Naive thymus-derived CD4-positive, alpha-beta T cell (primary cell): ENCODE data around the gene RASAL2. TPM values are rescaled to one million over a fixed set of nuclear protein-coding genes. Genes with fewer than 3 reads are reported as not detected.
A peak's percentile ranks its signal among the peaks of the same experiment; 100 is the strongest.

Source experiments
- ATAC-seq: fragments of 150-1000 bp; cut with Tn5 transposase; 2 replicates; pipeline ENCODE4 v1.10.0; 2021; ENCODE audit warnings: mild to moderate bottlenecking, moderate library complexity
- CTCF ChIA-PET: fragments of 350-600 bp; sonication (Branson Sonifier 250); formaldehyde crosslinking; loops from one replicate; lab custom pipeline; 2021; ENCODE audit warnings: antibody characterized with exemption; lab: Charles Lee
- POLR2A ChIA-PET: fragments of 350-600 bp; sonication (Branson Sonifier 250); formaldehyde crosslinking; loops from one replicate; lab custom pipeline; 2021; ENCODE audit warnings: antibody characterized with exemption, inconsistent platforms; lab: Charles Lee
- DNase-seq, 9 donors: peaks; one replicate each; pipeline versions ENCODE4 v3.0.0 to v3.0.0-alpha.2; 2020 to 2022; ENCODE audit warnings: mixed read lengths in 1 of 9
- H3K27ac ChIP-seq: one replicate; pipeline ENCODE4 v1.7.0; 2013; ENCODE audit warnings: mild to moderate bottlenecking, low read depth, low read length, moderate library complexity
- H3K27me3 ChIP-seq, 2 donors: one replicate each; pipeline ENCODE4 v1.7.0; 2013; ENCODE audit warnings: low read length in 2 of 2, mild to moderate bottlenecking in 2 of 2, moderate library complexity in 2 of 2; ENCODE audit not compliant: control insufficient read depth in 2 of 2, insufficient read depth in 2 of 2
- H3K36me3 ChIP-seq, 3 experiments: 1 replicate in 2 of 3; 2 replicates in 1 of 3; pipeline ENCODE4 v1.7.0; 2013; ENCODE audit warnings: low read length in 3 of 3, mild to moderate bottlenecking in 3 of 3, moderate library complexity in 1 of 3; ENCODE audit not compliant: insufficient read depth in 3 of 3, control insufficient read depth in 2 of 3
- H3K4me1 ChIP-seq, 2 donors: one replicate each; pipeline ENCODE4 v1.7.0; 2013; ENCODE audit warnings: low read length in 2 of 2, mild to moderate bottlenecking in 2 of 2, moderate library complexity in 1 of 2; ENCODE audit not compliant: control insufficient read depth in 2 of 2, insufficient read depth in 2 of 2
- H3K4me3 ChIP-seq: 2 replicates; pipeline ENCODE4 v1.7.0; 2013; ENCODE audit warnings: mild to moderate bottlenecking, low read length
- H3K9me3 ChIP-seq, 3 experiments: 1 replicate in 2 of 3; 2 replicates in 1 of 3; pipeline ENCODE4 v1.7.0; 2013; ENCODE audit warnings: low read length in 3 of 3; ENCODE audit not compliant: control insufficient read depth in 2 of 3
- H3K27ac Mint-ChIP-seq, 9 donors: one replicate each; pipeline ENCODE4 v1.8.0; 2020 to 2022; ENCODE audit warnings: mixed read lengths in 9 of 9, mild to moderate bottlenecking in 8 of 9, moderate library complexity in 5 of 9, inconsistent platforms in 2 of 9
- H3K27me3 Mint-ChIP-seq, 5 donors: one replicate each; pipeline ENCODE4 v1.8.0; 2021 to 2022; ENCODE audit warnings: mixed read lengths in 5 of 5, mild to moderate bottlenecking in 1 of 5
- H3K36me3 Mint-ChIP-seq, 5 donors: one replicate each; pipeline ENCODE4 v1.8.0; 2020 to 2022; ENCODE audit warnings: mixed read lengths in 5 of 5, mild to moderate bottlenecking in 3 of 5, inconsistent platforms in 1 of 5
- H3K4me1 Mint-ChIP-seq, 7 donors: one replicate each; pipeline ENCODE4 v1.8.0; 2020 to 2022; ENCODE audit warnings: mixed read lengths in 7 of 7, mild to moderate bottlenecking in 3 of 7, inconsistent platforms in 1 of 7
- H3K4me3 Mint-ChIP-seq, 10 donors: one replicate each; pipeline ENCODE4 v1.8.0; 2020 to 2022; ENCODE audit warnings: mild to moderate bottlenecking in 10 of 10, mixed read lengths in 10 of 10, moderate library complexity in 6 of 10, inconsistent platforms in 2 of 10
- H3K9me3 Mint-ChIP-seq, 11 donors: one replicate each; pipeline ENCODE4 v1.8.0; 2020 to 2022; ENCODE audit warnings: mixed read lengths in 11 of 11, mild to moderate bottlenecking in 4 of 11, inconsistent platforms in 1 of 11, moderate library complexity in 1 of 11
- intact Hi-C, 2 donors: fragments of 100-400 bp; cut with micrococcal nuclease; formaldehyde crosslinking; loops; one replicate each; pipeline ENCODE4 v1.15.1; 2023
- polyA plus RNA-seq, 2 donors: library from polyadenylated mRNA; unstranded; fragments of 300-500 nt; fragmentation: Illumina TruSeq; gene quantifications; one replicate each; pipeline ENCODE4 v1.2.3, GENCODE V29; 2021
- total RNA-seq, 6 experiments: library from RNA in 5 of 6; stranded (reverse) in 5 of 6; gene quantifications; 1 replicate in 5 of 6; 2 replicates in 1 of 6; pipeline ENCODE4 v1.2.3 and lab custom pipeline; 2021 to 2026

The RASAL2 gene
- total and polyA plus RNA-seq, 7 experiments from 2014 or later: 0.11 to 0.69 (median 0.15) TPM; not detected in 3

DNA sequence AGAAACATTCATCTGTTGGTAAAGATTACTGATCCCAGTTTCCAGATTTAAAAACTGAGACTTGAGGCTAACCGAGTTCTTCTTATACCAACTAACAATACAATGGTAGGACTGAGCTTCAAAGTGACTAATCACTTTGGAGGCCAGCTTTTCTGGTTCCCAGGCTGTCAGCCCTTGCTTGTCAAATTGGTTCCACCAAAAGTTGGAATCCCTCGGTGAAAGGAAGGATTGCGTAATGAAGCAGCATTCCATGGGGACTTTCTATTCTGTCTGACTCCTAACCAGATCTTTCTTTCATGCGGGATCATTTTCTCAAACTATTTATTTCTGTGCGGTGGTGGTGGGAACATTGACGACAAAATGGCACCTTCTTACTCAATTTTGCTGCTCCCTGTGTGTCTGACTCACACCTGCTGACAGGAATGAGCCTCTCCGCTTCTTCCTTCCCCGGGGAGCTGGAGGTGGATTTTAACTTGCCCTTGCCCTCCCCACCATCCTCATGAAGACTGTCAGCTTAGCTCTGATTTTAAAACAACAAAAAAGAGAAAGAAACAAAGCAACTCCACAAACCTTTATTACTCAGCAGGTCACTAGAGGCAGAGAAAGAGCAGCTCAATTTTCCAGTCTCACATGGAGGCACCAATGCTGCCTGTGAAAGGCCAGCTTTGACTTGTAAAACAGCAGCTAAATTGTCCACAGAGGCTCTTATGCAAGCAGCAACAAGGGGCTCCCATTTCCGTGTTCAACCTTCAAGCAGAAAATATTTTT is 32.9 kb upstream of the RASAL2 start:
- Histone ChIP-seq H3K4me1 (no peaks in the 10 kb centered on the region), H3K9me3 (no peaks in the 10 kb centered on the region), H3K36me3 (no peaks in the 10 kb centered on the region), H3K4me3 (no peak overlapping the region), H3K27ac (no peak overlapping the region), H3K27me3 (no peaks in the 10 kb centered on the region)
- H3K36me3 Mint-ChIP-seq: no peaks in the 10 kb centered on the region
- no peak for DNase-seq
- peaks cover 0 to 1% (median 0%) of the 10 kb centered on the region in 7 donors for H3K4me1 Mint-ChIP-seq
- CTCF ChIA-PET: no interaction called here
- H3K27ac Mint-ChIP-seq: no peak overlapping the region
- ATAC-seq: no peak
- intact Hi-C loops: no loop called here
- H3K9me3 Mint-ChIP-seq: peaks cover 0 to 6% (median 0%) of the 10 kb centered on the region in 11 donors
- POLR2A ChIA-PET: no interaction called here
- peaks cover 0 to 5% (median 0%) of the 10 kb centered on the region in 5 donors for H3K27me3 Mint-ChIP-seq
- H3K4me3 Mint-ChIP-seq: no peak overlapping the region

DNA sequence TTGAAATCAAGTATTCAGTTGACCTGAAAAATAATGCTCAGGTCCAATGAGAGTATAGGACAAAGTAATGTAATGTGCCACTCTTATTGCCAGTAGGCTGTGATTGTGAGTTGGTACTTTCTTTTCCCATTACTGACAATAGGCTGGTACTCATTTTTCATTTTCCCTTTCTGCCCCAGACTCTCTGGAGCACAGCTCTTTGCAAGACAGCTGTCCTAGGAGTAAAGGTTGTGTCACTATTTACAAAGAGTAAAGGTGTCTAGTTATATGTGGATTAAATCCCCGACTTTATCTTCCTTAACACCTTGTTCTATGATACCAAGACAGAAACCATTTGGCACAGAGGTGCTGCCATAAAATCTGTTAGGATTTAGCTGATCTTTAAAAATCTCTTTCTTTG is 32.3 kb upstream of the RASAL2 start:
- Histone ChIP-seq H3K36me3 (no peaks in the 10 kb centered on the region), H3K27ac (no peak overlapping the region), H3K4me3 (no peak overlapping the region), H3K9me3 (no peaks in the 10 kb centered on the region), H3K27me3 (no peaks in the 10 kb centered on the region), H3K4me1 (no peaks in the 10 kb centered on the region)
- POLR2A ChIA-PET: no interaction called here
- Mint-ChIP-seq H3K27ac (no peak overlapping the region), H3K4me1 (peaks cover 0 to 2% (median 0%) of the 10 kb centered on the region in 7 donors), H3K9me3 (peaks cover 0 to 8% (median 0%) of the 10 kb centered on the region in 11 donors), H3K27me3 (peaks cover 0 to 5% (median 0%) of the 10 kb centered on the region in 5 donors), H3K4me3 (no peak overlapping the region), H3K36me3 (no peaks in the 10 kb centered on the region)
- ATAC-seq (no peak), DNase-seq (no peak)
- CTCF ChIA-PET: no interaction called here
- intact Hi-C loops: no loop called here

DNA sequence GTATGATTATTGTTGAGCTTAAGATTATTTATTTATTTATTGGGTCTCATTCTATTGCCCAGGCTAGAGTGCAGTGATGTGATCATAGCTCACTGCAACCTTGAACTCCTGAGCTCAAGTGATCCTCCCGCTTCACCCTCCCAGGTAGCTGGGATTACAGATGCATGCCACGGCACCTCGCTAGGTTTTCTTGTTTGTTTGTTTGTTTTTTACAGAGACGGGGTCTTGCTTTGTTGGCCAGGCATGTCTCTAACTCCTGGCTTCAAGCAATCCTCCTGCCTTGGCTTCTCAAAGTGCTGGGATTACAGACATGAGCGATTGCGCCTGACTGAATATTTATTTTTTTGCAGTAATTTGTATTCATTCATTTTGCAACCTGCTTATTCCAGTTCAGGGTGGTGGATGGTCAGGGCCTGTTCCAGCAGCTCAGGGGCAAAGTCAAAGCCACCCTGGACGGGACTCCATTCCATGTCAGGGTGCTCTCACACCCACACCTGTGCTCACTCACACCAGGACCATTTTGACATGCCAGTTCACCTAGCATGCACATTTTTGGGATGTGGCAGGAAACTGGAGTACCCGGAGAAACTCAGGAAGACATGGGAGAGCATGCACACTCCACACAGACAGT is 29.6 kb upstream of the RASAL2 start:
- Mint-ChIP-seq H3K27me3 (peaks cover 0 to 5% (median 0%) of the 10 kb centered on the region in 5 donors), H3K9me3 (peaks cover 0 to 14% (median 4%) of the 10 kb centered on the region in 11 donors), H3K4me3 (no peak overlapping the region), H3K4me1 (peaks cover 0 to 7% (median 0%) of the 10 kb centered on the region in 7 donors), H3K36me3 (no peaks in the 10 kb centered on the region), H3K27ac (no peak overlapping the region)
- DNase-seq (no peak), ATAC-seq (no peak)
- ChIA-PET CTCF (no interaction called here), POLR2A (no interaction called here)
- Histone ChIP-seq H3K36me3 (no peaks in the 10 kb centered on the region), H3K9me3 (no peaks in the 10 kb centered on the region), H3K27me3 (no peaks in the 10 kb centered on the region), H3K4me1 (no peaks in the 10 kb centered on the region), H3K4me3 (no peak overlapping the region), H3K27ac (no peak overlapping the region)
- intact Hi-C loops: no loop called here

DNA sequence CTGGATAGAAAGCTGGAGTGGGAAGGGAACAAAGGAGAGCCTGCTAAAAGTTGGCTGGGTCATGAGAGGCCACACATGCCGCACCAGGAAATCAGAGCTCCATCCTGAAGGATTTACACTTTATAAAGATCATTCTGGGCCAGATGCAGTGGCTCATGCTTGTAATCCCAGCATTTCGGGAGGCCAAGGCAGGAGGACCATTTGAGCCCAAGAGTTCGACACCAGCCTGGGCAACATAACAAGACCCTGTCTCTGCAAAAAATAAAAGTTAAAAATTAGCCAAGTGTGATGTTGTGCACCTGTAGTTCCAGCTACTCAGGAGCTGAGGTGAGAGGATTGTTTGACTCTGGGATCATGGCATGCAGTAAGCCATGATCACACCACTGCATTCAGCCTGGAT is 28.7 kb upstream of the RASAL2 start:
- ATAC-seq (no peak), DNase-seq (no peak)
- Histone ChIP-seq H3K27ac (no peak overlapping the region), H3K4me3 (no peak overlapping the region), H3K36me3 (no peaks in the 10 kb centered on the region), H3K9me3 (no peaks in the 10 kb centered on the region), H3K27me3 (no peaks in the 10 kb centered on the region), H3K4me1 (no peaks in the 10 kb centered on the region)
- ChIA-PET POLR2A (no interaction called here), CTCF (no interaction called here)
- no peak overlapping the region for H3K4me3 Mint-ChIP-seq
- H3K9me3 Mint-ChIP-seq: peaks cover 0 to 14% (median 4%) of the 10 kb centered on the region in 11 donors
- H3K36me3 Mint-ChIP-seq: no peaks in the 10 kb centered on the region
- intact Hi-C loops: no loop called here
- no peak overlapping the region for H3K27ac Mint-ChIP-seq
- H3K4me1 Mint-ChIP-seq: peaks cover 0 to 7% (median 0%) of the 10 kb centered on the region in 7 donors
- H3K27me3 Mint-ChIP-seq: peaks cover 0 to 5% (median 0%) of the 10 kb centered on the region in 5 donors

DNA sequence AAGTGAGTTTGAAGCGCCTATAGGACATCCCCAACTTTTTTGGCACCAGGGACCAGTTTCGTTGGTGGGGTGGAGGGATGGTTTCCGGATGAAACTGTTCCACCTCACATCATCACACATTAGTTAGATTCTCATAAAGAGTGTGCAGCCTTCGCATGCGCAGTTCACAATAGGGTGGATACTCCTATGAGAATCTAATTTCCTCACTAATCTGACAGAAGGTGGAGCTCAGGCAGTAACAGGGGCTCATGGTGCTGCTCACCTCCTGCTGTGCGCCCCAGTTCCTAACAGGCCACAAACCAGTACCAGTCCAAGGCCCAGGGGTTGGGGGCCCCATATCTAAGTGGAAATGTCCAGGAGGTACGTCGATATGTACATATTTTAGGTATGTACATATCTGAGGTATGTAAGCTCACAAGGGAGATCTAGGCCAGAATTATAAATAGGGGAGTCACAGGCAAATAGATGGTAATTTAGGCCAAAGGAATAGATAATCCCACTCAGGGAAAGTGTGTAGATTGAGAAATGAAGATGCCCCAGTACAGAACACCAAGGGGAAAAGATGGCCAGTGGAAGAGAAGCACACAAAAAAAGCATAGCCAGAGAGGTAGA is 27.5 kb upstream of the RASAL2 start:
- Histone ChIP-seq H3K27me3 (no peaks in the 10 kb centered on the region), H3K9me3 (no peaks in the 10 kb centered on the region), H3K27ac (no peak overlapping the region), H3K4me3 (no peak overlapping the region), H3K36me3 (no peaks in the 10 kb centered on the region), H3K4me1 (no peaks in the 10 kb centered on the region)
- Mint-ChIP-seq H3K27ac (no peak overlapping the region), H3K36me3 (no peaks in the 10 kb centered on the region), H3K27me3 (no peaks in the 10 kb centered on the region), H3K9me3 (peaks cover 0 to 16% (median 4%) of the 10 kb centered on the region in 11 donors), H3K4me3 (no peak overlapping the region), H3K4me1 (peaks cover 0 to 7% (median 0%) of the 10 kb centered on the region in 7 donors)
- POLR2A ChIA-PET: no interaction called here
- CTCF ChIA-PET: no interaction called here
- no peak for ATAC-seq
- intact Hi-C loops: no loop called here
- no peak for DNase-seq

DNA sequence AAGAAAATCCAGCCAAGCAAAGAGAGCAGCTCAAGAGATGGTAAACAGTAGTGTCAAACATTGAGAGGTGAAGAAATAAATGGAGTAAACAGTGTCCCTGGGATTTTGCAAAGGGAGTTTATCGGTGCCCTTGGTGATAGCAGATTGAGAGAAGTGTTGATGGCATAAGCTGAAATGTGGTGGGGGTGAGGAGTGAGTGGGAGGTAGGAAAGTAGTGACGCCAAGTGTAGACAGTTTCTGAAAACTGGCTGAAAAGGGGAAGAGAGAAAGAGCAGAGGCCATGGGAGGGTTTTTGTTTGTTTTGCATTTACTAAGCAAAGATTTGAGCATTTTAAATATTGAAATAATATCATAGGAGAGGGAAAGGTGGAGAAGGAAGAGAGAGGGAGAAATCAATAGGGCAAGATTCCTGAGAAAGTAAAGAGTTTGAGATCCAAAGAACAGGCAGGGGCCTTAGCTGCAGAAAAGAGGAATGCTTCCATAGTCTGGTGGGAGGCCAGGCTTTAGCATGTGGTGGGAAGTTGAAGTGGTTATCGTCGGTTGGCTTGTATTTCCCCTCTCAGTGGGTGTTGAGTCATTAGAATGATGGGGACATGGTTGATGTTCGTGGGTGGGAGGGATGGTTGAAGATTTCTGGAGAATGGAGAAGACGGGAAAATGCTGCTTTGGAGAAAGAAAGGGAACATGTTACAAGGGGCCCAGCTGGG is 26.8 kb upstream of the RASAL2 start:
- Histone ChIP-seq H3K36me3 (no peaks in the 10 kb centered on the region), H3K27me3 (no peaks in the 10 kb centered on the region), H3K4me1 (no peaks in the 10 kb centered on the region), H3K9me3 (no peaks in the 10 kb centered on the region), H3K4me3 (no peak overlapping the region), H3K27ac (no peak overlapping the region)
- H3K4me3 Mint-ChIP-seq: no peak overlapping the region
- DNase-seq: no peak
- H3K27me3 Mint-ChIP-seq: no peaks in the 10 kb centered on the region
- intact Hi-C loops: no loop called here
- ATAC-seq: peak; percentile 47
- no peak overlapping the region for H3K27ac Mint-ChIP-seq
- ChIA-PET POLR2A (no interaction called here), CTCF (no interaction called here)
- peaks cover 0 to 17% (median 4%) of the 10 kb centered on the region in 11 donors for H3K9me3 Mint-ChIP-seq
- H3K4me1 Mint-ChIP-seq: peaks cover 0 to 7% (median 0%) of the 10 kb centered on the region in 7 donors
- no peaks in the 10 kb centered on the region for H3K36me3 Mint-ChIP-seq
